Spleen (tissue), 11 donors: ENCODE results near the gene IL24. TPM values are rescaled to one million over a fixed set of nuclear protein-coding genes. Genes with fewer than 3 reads are reported as not detected.

ENCODE experiments used
- DNase-seq: peaks from one replicate; pipeline ENCODE4 v3.0.0-alpha.2; 2020
- H3K27ac ChIP-seq, 8 donors: fragments of 200-600 bp; sonication (generic) in 7 of 8; 1 replicate in 4 of 8; 2 replicates in 4 of 8; pipeline versions ENCODE4 v1.5.0 to v1.8.0; 2016 to 2021; ENCODE audit warnings: inconsistent platforms in 4 of 8, mild to moderate bottlenecking in 4 of 8, moderate library complexity in 1 of 8
- H3K27me3 ChIP-seq, 7 donors: fragments of 200-600 bp; sonication (generic) in 6 of 7; replicated peaks in 1 of 7; 1 replicate in 4 of 7; 2 replicates in 3 of 7; pipeline versions ENCODE4 v1.5.0 to v1.8.0; 2016 to 2021; ENCODE audit warnings: inconsistent platforms in 3 of 7, mild to moderate bottlenecking in 1 of 7
- H3K36me3 ChIP-seq, 6 donors: fragments of 200-600 bp; sonication (generic) in 5 of 6; 1 replicate in 4 of 6; 2 replicates in 2 of 6; pipeline versions ENCODE4 v1.5.0 to v1.8.0; 2016 to 2021; ENCODE audit warnings: inconsistent platforms in 2 of 6
- H3K4me1 ChIP-seq, 6 donors: fragments of 200-600 bp; sonication (generic) in 5 of 6; 1 replicate in 3 of 6; 2 replicates in 3 of 6; pipeline versions ENCODE4 v1.5.0 to v1.8.0; 2016 to 2021; ENCODE audit warnings: inconsistent platforms in 3 of 6
- H3K4me3 ChIP-seq, 8 donors: fragments of 200-600 bp; sonication (generic) in 7 of 8; 1 replicate in 4 of 8; 2 replicates in 4 of 8; pipeline versions ENCODE4 v1.5.0 to v1.8.0; 2016 to 2021; ENCODE audit warnings: inconsistent platforms in 4 of 8, mild to moderate bottlenecking in 4 of 8, moderate library complexity in 2 of 8
- H3K9me3 ChIP-seq, 8 donors: fragments of 200-600 bp; sonication (generic) in 7 of 8; 1 replicate in 4 of 8; 2 replicates in 4 of 8; pipeline versions ENCODE4 v1.5.0 to v1.8.0; 2016 to 2021; ENCODE audit warnings: inconsistent platforms in 4 of 8
- CTCF ChIP-seq, 11 experiments: fragments of 200-600 bp in 7 of 11; fragments of 450-650 bp in 4 of 11; sonication (generic) in 4 of 11; IDR thresholded peaks in 8 of 11; conservative IDR thresholded peaks in 3 of 11; 1 replicate in 7 of 11; 2 replicates in 4 of 11; pipeline versions ENCODE4 v1.4.0 to v1.8.0; 2016 to 2021; ENCODE audit warnings: antibody characterized with exemption in 11 of 11, inconsistent platforms in 4 of 11, mild to moderate bottlenecking in 1 of 11
- POLR2A ChIP-seq, 3 donors: fragments of 450-650 bp; IDR thresholded peaks; one replicate each; pipeline ENCODE4 v1.5.1; 2017; ENCODE audit warnings: antibody characterized with exemption in 3 of 3, mild to moderate bottlenecking in 1 of 3
- POLR2AphosphoS5 ChIP-seq, 3 donors: sonication (generic); formaldehyde crosslinking; IDR thresholded peaks; one replicate each; pipeline ENCODE4 v1.5.1; 2017; ENCODE audit warnings: antibody characterized with exemption in 3 of 3
- WGBS, 5 donors: extraction: QIAGEN DNeasy Blood & Tissue Kit in 3 of 5; methylation state at CpG; one replicate each; pipeline versions ENCODE4 v1.1.5 to v1.1.7; 2013 to 2018; 5-methylcytosine and 5-hydroxymethylcytosine counted together
- intact Hi-C: fragments of 100-400 bp; cut with DNase I; formaldehyde crosslinking; loops from one replicate; pipeline ENCODE4 v1.15.0; 2023; ENCODE audit warnings: low total_unique reads
- polyA plus RNA-seq, 3 donors: library from polyadenylated mRNA; stranded (reverse); fragments of 200-250 nt; gene quantifications; one replicate each; pipeline ENCODE4 v1.2.1, GENCODE V29; 2013
- total RNA-seq, 7 donors: library from RNA; depleted of rRNA in 3 of 7; stranded (reverse); fragments of >200 nt in 3 of 7; fragmentation: NEBNext Ultra II Directional in 4 of 7; extraction: Animal tissue kit (Norgen Biotek cat#: 25700) in 4 of 7; gene quantifications; one replicate each; pipeline versions ENCODE4 v1.1.0 to v1.2.1, GENCODE V29; 2016 to 2021
- donor health status: healthy with polysubstance abuse.
- donor health status: DM: no; HTN: no; CAD: no; lungs with moderate emphysema.
- donor health status: DM: no; HTN: no; CAD: no.
- donor health status: Bipolar disorder and iron deficiency.
- donor health status: healthy.
- donor health status: DM: no; HTN: no; CAD: no.
- donor health status: DM: yes; HTN: yes; CAD: no.

IL24 gene
- total and polyA plus RNA-seq, 10 donors: 0.30 to 2.0 (median 1.2) TPM; not detected in 5

GRCh38 chr1:206873603-206874188, 23.5 kb upstream of the IL24 start:
- intact Hi-C loops: no loop called here
- H3K27me3 ChIP-seq: no peaks in the 10 kb centered on the region
- H3K4me1 ChIP-seq: no peaks in the 10 kb centered on the region
- no peak overlapping the region for H3K4me3 ChIP-seq
- DNase-seq: no peak
- 75 to 90% (median 85%) methylated on average over 3 of the region's 3 CpGs for WGBS, 5 donors
- no peaks in the 10 kb centered on the region for H3K36me3 ChIP-seq
- no peak for TF ChIP-seq POLR2AphosphoS5 (IDR thresholded peaks at IDR 0.05)
- no peak for TF ChIP-seq POLR2A (IDR thresholded peaks at IDR 0.05)
- TF ChIP-seq CTCF (IDR thresholded peaks at IDR 0.05 in 8 of 11, conservative IDR thresholded peaks at IDR 0.05 in 3 of 11): no peak
- H3K9me3 ChIP-seq: peaks cover 3 to 39% (median 25%) of the 10 kb centered on the region in 8 donors
- H3K27ac ChIP-seq: no peak overlapping the region

DNA sequence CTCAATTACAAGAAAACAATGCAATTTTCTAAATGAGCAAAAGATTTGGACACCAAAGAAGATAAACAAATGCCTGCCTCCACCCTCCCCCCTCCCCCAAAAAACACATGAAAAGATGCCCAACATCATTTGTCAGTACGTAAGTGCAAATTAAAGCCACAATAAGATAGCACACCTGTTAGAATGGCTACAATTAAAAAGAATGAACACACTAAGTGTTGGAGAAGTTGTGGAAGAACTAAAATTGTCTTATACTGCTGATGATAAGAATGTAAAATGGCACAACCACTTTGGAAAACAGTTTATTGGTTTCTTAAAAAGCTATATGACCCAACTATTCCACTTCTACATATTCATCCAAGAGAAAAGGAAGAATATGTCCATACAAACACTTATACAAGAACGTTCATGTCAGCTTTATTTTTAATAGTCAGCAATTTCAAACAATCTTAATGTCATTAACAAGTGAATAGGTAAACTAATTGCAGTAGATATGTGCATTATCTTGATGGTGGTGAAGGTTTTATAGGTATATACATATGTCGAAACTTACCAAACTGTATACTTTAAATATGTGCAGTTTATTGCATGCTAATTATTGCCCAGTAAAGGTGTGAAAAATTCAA, 21.4 kb upstream of the IL24 start:
- Histone ChIP-seq H3K27me3 (no peaks in the 10 kb centered on the region), H3K4me1 (no peaks in the 10 kb centered on the region), H3K36me3 (no peaks in the 10 kb centered on the region), H3K4me3 (no peak overlapping the region), H3K27ac (no peak overlapping the region), H3K9me3 (peaks cover 3 to 45% (median 34%) of the 10 kb centered on the region in 8 donors)
- whole genome bisulfite sequencing, 5 donors: 82 to 91% (median 85%) methylated on average over 3 of the region's 3 CpGs
- no peak for DNase-seq
- intact Hi-C loops: no loop called here
- TF ChIP-seq POLR2AphosphoS5 (IDR thresholded peaks at IDR 0.05): no peak
- no peak for TF ChIP-seq CTCF (IDR thresholded peaks at IDR 0.05 in 8 of 11, conservative IDR thresholded peaks at IDR 0.05 in 3 of 11)
- no peak for TF ChIP-seq POLR2A (IDR thresholded peaks at IDR 0.05)

DNA sequence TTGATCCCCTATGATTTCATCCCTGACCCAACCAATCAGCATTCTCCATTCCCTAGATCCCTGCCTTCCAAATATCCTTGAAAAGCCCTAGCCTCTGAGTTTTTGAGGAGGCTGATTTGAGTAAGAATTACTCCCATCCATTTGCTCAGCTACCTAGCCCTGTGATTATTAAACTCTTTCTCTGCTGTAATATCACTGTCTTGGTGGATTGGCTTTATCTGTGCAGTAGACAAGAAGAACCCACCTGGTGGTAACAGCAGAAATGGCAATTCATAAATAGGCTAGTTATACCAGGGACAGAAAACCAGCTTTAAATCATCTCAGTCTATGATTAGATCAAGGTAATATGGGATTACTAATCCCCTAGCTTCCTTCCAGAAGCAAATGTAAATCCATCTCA, 18.8 kb upstream of the IL24 start:
- no peaks in the 10 kb centered on the region for H3K4me1 ChIP-seq
- no peak for DNase-seq
- TF ChIP-seq POLR2AphosphoS5 (IDR thresholded peaks at IDR 0.05): no peak
- TF ChIP-seq POLR2A (IDR thresholded peaks at IDR 0.05): no peak
- no peak for TF ChIP-seq CTCF (IDR thresholded peaks at IDR 0.05 in 8 of 11, conservative IDR thresholded peaks at IDR 0.05 in 3 of 11)

DNA sequence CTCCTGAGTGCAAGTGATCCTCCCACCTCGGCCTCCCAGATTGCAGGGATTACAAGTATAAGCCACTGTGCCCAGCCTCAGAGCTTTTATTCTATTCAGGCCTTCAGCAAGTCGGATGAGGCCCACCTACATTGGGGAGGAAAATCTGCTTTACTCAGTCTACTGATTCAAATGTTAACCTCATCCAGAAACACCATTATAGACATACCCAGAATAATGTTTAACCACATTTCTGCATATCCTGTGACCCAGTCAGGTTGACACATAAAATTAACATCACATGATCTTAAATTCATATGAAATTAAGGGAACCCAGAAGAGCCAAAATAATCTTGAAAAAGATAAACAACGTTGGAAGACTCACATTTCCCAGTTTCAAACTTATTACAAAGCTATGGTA, 16.9 kb upstream of the IL24 start:
- Histone ChIP-seq H3K4me3 (no peak overlapping the region), H3K9me3 (peaks cover 3 to 39% (median 33%) of the 10 kb centered on the region in 8 donors)

More for the DNA sequence above, 18.8 kb upstream of the IL24 start:
- Histone ChIP-seq H3K27me3 (no peaks in the 10 kb centered on the region), H3K27ac (no peak overlapping the region), H3K4me3 (no peak overlapping the region), H3K9me3 (peaks cover 3 to 39% (median 34%) of the 10 kb centered on the region in 8 donors), H3K36me3 (no peaks in the 10 kb centered on the region)
- intact Hi-C loops: no loop called here

More for the DNA sequence above, 16.9 kb upstream of the IL24 start:
- H3K4me1 ChIP-seq: no peaks in the 10 kb centered on the region
- no peaks in the 10 kb centered on the region for H3K27me3 ChIP-seq
- TF ChIP-seq POLR2AphosphoS5 (IDR thresholded peaks at IDR 0.05) (no peak), POLR2A (IDR thresholded peaks at IDR 0.05) (no peak), CTCF (IDR thresholded peaks at IDR 0.05 in 8 of 11, conservative IDR thresholded peaks at IDR 0.05 in 3 of 11) (no peak)
- intact Hi-C loops: no loop called here
- WGBS, 5 donors: 65 to 84% (median 74%) methylated on average over 3 of the region's 3 CpGs
- DNase-seq: no peak
- H3K36me3 ChIP-seq: no peaks in the 10 kb centered on the region
- H3K27ac ChIP-seq: no peak overlapping the region
